Measurements from ENCODE around the gene AP1G2. TPM values are rescaled to one million over a fixed set of nuclear protein-coding genes. Genes with fewer than 3 reads are reported as not detected.
A peak's percentile ranks its signal among the peaks of the same experiment; 100 is the strongest.
"Not testable (repeated sequence)": the region's sequence is repeated elsewhere in the genome, so short reads cannot be mapped to it uniquely, and the experiment has no call there.

Gene AP1G2
- total RNA-seq, 1 donor from 2014 or later, result 373 TPM

DNA sequence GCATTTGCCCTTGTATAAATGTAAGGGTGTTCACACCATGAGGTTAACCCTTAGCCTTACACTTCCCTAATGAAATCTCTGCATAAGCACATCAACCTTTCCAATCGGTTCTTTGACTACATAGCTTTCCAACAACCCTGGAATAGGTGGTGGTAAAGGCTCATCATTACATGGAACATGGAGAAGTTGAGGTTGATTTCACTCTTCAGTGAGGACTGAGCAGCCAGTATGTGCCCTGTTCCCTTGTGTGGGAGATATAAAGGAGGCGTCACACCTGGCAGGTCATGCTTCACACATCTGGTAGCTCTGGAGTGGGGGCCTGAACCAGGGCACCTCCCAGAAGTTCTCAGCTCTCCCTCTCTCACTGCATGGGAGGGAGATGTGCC lies 32.7 kb upstream of the AP1G2 start:
- CTCF ChIA-PET, result interaction anchor here (0.9 kb wide), 1 partner anchor 32 kb away, joined by 4 read pairs; no protein-coding TSS in a partner anchor
- Mint-ChIP-seq H3K27me3 (peaks cover 13% of the 10 kb centered on the region), H3K36me3 (ENCODE audit: low read depth) (no peaks in the 10 kb centered on the region), H3K4me1 (no peaks in the 10 kb centered on the region), H3K4me3 (no peak overlapping the region), H3K9me3 (peaks cover 3% of the 10 kb centered on the region), H3K27ac (no peak overlapping the region)
- DNase-seq (no peak), ATAC-seq (ENCODE audit: low read depth) (no peak)
- intact Hi-C loops (cut with micrococcal nuclease), result no loop called here
- POLR2A ChIA-PET, result no interaction called here
- TF ChIP-seq, protein P1, sequence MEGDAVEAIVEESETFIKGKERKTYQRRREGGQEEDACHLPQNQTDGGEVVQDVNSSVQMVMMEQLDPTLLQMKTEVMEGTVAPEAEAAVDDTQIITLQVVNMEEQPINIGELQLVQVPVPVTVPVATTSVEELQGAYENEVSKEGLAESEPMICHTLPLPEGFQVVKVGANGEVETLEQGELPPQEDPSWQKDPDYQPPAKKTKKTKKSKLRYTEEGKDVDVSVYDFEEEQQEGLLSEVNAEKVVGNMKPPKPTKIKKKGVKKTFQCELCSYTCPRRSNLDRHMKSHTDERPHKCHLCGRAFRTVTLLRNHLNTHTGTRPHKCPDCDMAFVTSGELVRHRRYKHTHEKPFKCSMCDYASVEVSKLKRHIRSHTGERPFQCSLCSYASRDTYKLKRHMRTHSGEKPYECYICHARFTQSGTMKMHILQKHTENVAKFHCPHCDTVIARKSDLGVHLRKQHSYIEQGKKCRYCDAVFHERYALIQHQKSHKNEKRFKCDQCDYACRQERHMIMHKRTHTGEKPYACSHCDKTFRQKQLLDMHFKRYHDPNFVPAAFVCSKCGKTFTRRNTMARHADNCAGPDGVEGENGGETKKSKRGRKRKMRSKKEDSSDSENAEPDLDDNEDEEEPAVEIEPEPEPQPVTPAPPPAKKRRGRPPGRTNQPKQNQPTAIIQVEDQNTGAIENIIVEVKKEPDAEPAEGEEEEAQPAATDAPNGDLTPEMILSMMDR (IDR thresholded peaks at IDR 0.05), result no peak

DNA sequence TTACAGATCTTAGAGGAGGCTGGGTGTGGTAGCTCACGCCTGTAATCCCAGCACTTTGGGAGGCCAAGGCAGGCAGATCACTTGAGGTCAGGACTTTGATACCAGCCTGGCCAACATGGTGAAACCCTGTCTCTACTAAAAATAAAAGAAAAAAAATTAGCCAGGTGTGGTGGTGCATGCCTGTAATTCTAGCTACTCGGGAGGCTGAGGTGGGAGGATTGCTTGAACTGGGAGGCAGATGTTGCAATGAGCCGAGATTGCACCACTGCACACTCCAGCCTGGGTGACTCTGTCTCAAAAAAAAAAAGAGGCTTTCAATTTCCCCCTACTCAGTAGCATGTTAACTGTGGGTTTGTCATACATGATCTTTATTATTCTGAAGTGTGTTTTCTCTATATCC lies 26.6 kb upstream of the AP1G2 start:
- H3K4me3 Mint-ChIP-seq; DNase-seq; ATAC-seq (ENCODE audit: low read depth); H3K27ac Mint-ChIP-seq; H3K9me3 Mint-ChIP-seq; H3K27me3 Mint-ChIP-seq; CTCF ChIA-PET; H3K4me1 Mint-ChIP-seq; intact Hi-C loops (cut with micrococcal nuclease); POLR2A ChIA-PET; H3K36me3 Mint-ChIP-seq (ENCODE audit: low read depth): not testable (repeated sequence)

DNA sequence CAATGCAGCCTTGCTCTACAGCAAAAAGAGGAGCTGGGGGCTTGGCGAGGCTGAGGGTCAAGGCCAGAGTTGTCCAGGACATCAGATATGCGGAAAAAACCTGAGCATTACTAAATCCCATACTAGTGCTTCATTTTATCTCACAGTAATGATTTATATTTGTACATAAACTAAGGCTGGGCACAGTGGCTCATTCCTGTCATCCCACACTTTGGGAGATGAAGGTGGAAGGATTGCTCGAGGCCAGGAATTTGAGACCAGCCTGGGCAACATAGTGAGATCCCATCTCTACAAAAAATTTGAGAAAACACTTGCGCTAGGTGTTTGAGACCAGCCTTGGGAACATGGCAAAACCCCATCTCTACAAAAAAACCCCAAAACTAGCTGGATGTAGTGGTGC lies 22.6 kb upstream of the AP1G2 start:
- no peaks in the 10 kb centered on the region for H3K36me3 Mint-ChIP-seq (ENCODE audit: low read depth)
- ATAC-seq (ENCODE audit: low read depth), result no peak
- ChIA-PET POLR2A (no interaction called here), CTCF (interaction anchor here (1.1 kb wide), 1 partner anchor 703 kb away, joined by 3 read pairs; no protein-coding TSS in a partner anchor)
- peaks cover 5% of the 10 kb centered on the region for H3K4me1 Mint-ChIP-seq
- no peak overlapping the region for H3K4me3 Mint-ChIP-seq
- H3K27ac Mint-ChIP-seq, result no peak overlapping the region
- DNase-seq, result no peak
- H3K9me3 Mint-ChIP-seq, result no peaks in the 10 kb centered on the region
- peaks cover 18% of the 10 kb centered on the region for H3K27me3 Mint-ChIP-seq
- intact Hi-C loops (cut with micrococcal nuclease), result no loop called here
- TF ChIP-seq, protein P1 (IDR thresholded peaks at IDR 0.05), result no peak

DNA sequence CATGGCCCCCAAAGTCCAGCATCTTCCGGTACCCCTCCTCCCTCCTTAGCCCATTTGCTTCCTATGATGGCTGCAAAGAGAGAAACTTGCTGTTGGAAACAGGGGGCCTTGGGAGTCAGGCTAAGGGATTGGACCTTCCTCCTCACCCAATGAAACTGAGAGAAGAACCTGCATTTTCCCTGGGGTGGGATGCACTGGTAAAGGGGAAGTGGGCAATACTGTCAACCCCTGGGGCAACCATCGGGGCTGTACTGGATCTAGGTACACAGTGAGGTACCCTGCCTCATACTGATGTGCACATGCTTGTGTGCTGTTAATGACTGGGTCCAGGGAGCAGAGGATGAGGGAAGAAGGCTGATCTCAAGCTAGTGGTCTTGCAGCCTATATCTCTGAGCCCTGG lies 22.0 kb upstream of the AP1G2 start:
- CTCF ChIA-PET, result interaction anchor here (0.9 to 1.7 kb wide), 8 partner anchors 9 to 495 kb away, joined by 3 to 19 read pairs (median 4); partner anchors contain the start of genes ACIN1, AP1G2 and C14orf119
- H3K27me3 Mint-ChIP-seq, result peaks cover 18% of the 10 kb centered on the region
- no peak overlapping the region for H3K4me3 Mint-ChIP-seq
- POLR2A ChIA-PET, result no interaction called here
- ATAC-seq (ENCODE audit: low read depth) (no peak), DNase-seq (no peak)
- no peaks in the 10 kb centered on the region for H3K36me3 Mint-ChIP-seq (ENCODE audit: low read depth)
- H3K4me1 Mint-ChIP-seq, result peaks cover 5% of the 10 kb centered on the region
- intact Hi-C loops (cut with micrococcal nuclease), result loop anchor here (1.0 to 5.0 kb wide), 3 partner anchors 323 to 365 kb away; no protein-coding TSS in a partner anchor
- no peak overlapping the region for H3K27ac Mint-ChIP-seq
- TF ChIP-seq, protein P1 (IDR thresholded peaks at IDR 0.05), result no peak
- H3K9me3 Mint-ChIP-seq, result no peaks in the 10 kb centered on the region

DNA sequence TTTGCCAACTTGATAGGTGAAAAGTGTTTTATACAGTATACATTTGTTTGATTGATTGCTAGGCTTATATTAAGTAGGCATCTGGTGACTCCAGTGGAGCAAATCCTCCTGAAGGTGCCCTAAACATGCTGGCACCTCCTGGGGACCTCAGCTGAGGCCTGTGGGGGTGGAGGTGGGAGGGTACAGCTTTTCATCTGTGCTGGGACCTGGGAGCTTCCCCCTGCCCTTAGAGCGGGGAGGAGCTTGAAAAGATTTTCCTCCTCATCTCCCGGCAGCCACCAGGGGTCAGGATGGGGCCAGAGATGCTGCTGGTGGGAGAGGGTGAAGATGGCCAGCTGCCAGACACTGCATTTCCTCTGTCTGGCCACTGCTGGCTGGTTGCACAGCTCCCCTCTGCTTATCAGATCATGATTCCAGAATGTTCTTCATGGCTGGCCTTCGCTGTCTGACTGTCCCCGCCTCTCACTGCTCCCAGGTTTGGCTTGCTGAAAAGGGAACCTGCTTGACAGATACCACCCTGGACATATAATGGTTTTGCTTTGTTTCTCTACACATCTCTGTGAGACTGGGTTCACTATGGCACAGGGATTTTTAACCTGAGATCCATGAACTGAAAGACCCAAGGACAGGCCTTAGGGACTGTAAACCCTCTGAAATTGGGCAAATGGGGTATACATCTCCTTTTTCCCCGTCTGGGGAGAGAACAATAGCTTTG lies 21.4 kb upstream of the AP1G2 start:
- peaks cover 5% of the 10 kb centered on the region for H3K4me1 Mint-ChIP-seq
- intact Hi-C loops (cut with micrococcal nuclease), result loop anchor here (1.0 to 5.0 kb wide), 3 partner anchors 323 to 365 kb away; no protein-coding TSS in a partner anchor
- H3K4me3 Mint-ChIP-seq, result no peak overlapping the region
- TF ChIP-seq, protein P1 (IDR thresholded peaks at IDR 0.05), result no peak
- no peak overlapping the region for H3K27ac Mint-ChIP-seq
- H3K9me3 Mint-ChIP-seq, result no peaks in the 10 kb centered on the region
- ChIA-PET POLR2A (interaction anchor here (0.8 to 1.1 kb wide), 2 partner anchors 119 to 364 kb away, joined by 3 to 4 read pairs; partner anchors contain the start of genes DHRS4 and NGDN), CTCF (interaction anchor here (0.9 to 1.7 kb wide), 11 partner anchors 9 to 494 kb away, joined by 3 to 19 read pairs (median 4); partner anchors contain the start of genes ACIN1, AP1G2 and C14orf119)
- ATAC-seq (ENCODE audit: low read depth), result peak; percentile 99
- H3K27me3 Mint-ChIP-seq, result peaks cover 18% of the 10 kb centered on the region
- DNase-seq, result peak; percentile 63
- no peaks in the 10 kb centered on the region for H3K36me3 Mint-ChIP-seq (ENCODE audit: low read depth)

DNA sequence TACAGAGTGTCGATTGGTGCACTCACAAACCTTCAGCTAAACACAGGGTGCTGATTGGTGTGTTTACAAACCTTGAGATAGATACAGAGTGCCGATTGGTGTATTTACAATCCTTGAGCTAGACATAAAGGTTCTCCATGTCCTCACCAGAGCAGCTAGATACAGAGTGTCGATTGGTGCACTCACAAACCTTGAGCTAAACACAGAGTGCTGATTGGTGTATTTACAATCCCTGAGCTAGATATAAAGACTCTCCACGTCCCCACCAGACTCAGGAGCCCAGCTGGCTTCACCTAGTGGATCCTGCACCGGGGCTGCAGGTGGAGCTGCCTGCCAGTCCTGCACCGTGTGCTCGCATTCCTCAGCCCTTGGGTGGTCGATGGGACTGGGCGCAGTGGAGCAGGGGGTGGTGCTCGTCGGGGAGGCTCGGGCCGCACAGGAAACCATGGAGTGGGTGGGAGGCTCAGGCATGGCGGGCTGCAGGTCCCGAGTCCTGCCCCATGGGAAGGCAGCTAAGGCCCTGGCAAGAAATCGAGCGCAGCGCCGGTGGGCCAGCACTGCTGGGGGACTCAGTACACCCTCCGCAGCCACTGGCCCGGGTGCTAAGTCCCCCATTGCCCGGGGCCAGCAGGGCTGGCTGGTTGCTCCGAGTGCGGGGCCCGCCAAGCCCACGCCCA lies 17.1 kb upstream of the AP1G2 start:
- POLR2A ChIA-PET; DNase-seq; CTCF ChIA-PET; H3K4me1 Mint-ChIP-seq; H3K27ac Mint-ChIP-seq; H3K36me3 Mint-ChIP-seq (ENCODE audit: low read depth); H3K4me3 Mint-ChIP-seq; ATAC-seq (ENCODE audit: low read depth); H3K9me3 Mint-ChIP-seq: not testable (repeated sequence)
- intact Hi-C loops (cut with micrococcal nuclease), result loop anchor here (5.0 kb wide), 1 partner anchor 328 kb away; no protein-coding TSS in a partner anchor
- H3K27me3 Mint-ChIP-seq, result peaks cover 28% of the 10 kb centered on the region

DNA sequence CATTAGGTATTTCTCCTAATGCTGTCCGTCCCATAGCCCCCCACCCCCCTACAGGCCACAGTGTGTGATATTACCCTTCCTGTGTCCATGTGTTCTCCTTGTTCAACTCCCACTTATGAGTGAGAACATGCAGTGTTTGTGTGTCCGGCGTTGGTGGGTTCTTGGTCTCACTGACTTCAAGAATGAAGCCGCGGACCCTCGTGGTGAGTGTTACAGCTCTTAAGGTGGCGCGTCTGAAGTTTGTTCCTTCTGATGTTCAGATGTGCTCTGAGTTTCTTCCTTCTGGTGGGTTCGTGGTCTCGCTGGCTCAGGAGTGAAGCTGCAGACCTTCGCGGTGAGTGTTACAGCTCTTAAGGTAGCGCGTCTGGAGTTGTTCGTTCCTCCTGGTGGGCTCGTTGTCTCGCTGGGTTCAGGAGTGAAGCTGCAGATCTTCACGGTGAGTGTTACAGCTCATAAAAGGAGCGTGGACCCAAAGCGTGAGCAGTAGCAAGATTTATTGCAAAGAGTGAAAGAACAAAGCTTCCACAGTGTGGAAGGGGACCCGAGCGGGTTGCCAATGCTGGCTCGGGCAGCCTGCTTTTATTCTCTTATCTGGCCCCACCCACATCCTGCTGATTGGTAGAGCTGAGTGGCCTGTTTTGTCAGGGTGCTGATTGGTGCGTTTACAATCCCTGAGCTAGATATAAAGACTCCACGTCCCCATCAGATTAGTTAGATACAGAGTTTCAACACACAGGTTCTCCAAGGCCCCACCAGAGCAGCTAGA lies 16.4 kb upstream of the AP1G2 start:
- H3K4me1 Mint-ChIP-seq; CTCF ChIA-PET; POLR2A ChIA-PET; ATAC-seq (ENCODE audit: low read depth); H3K36me3 Mint-ChIP-seq (ENCODE audit: low read depth); H3K9me3 Mint-ChIP-seq; H3K4me3 Mint-ChIP-seq; H3K27ac Mint-ChIP-seq; DNase-seq; intact Hi-C loops (cut with micrococcal nuclease): not testable (repeated sequence)
- H3K27me3 Mint-ChIP-seq, result peaks cover 32% of the 10 kb centered on the region
